LNCAP (cell line): Measurements from ENCODE around the gene TRIM28.

Source experiments
- CTCF ChIP-seq: fragments of 450-650 bp; IDR thresholded peaks from 2 replicates; pipeline ENCODE4 v1.5.1; 2017; ENCODE audit warnings: mild to moderate bottlenecking

The TRIM28 gene

GRCh38 chr19:58581227-58582141 is 37.6 kb downstream of the TRIM28 start:
- TF ChIP-seq CTCF = peak; percentile 8; the same call in 1 of the 2 replicates

- TF ChIP-seq CTCF = no peak
These were observed 39.1 kb downstream of the TRIM28 start for GRCh38 chr19:58582985-58583384.

GRCh38 chr19:58584498-58585441 is 40.9 kb downstream of the TRIM28 start:
- TF ChIP-seq CTCF = no peak

- no peak for TF ChIP-seq CTCF
These were observed 41.7 kb downstream of the TRIM28 start for GRCh38 chr19:58585442-58586132.

- no peak for TF ChIP-seq CTCF
These were observed 42.4 kb downstream of the TRIM28 start for GRCh38 chr19:58586133-58586765.
